Coronary artery (tissue), 2 donors: ENCODE results near the gene CARD19.

ENCODE experiments used
- DNase-seq: peaks from one replicate; pipeline ENCODE4 v3.0.0-alpha.2; 2017; ENCODE audit warnings: low spot score
- H3K27ac ChIP-seq, 2 donors: fragments of 200-600 bp; sonication (generic); one replicate each; pipeline ENCODE4 v1.5.1; 2016 to 2019
- H3K4me3 ChIP-seq: fragments of 200-600 bp; sonication (generic); 2 replicates; pipeline ENCODE4 v1.5.1; 2016; ENCODE audit warnings: mild to moderate bottlenecking, moderate library complexity
- TF ChIP-seq, protein P1 (sequence below): fragments of 200-600 bp; sonication (generic); IDR thresholded peaks from one replicate; pipeline ENCODE4 v1.5.1; 2019; ENCODE audit warnings: antibody characterized with exemption

CARD19 gene

DNA sequence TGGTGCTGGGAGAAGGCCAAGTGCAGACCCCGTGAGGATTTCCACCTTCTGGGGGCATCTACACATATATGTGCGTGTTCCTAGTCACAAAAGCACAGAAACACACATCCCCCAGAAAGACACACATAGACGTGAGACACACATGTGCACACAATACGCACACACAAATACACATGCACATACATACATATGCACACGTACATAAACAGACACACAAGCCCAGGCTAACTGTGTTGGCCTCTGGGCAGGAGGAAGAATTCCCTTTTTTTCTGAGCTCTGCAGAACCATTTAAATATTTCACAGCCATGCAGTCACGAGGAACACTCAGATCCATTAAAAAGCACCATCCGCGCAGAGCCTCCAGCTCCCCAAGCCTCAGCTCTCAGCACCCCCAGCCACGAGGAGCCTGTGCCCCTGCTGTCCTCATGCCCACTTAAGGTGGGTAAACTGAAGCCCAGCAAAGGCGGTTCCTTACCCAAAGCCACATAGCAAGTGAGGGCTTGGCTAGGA lies 32.8 kb downstream of the CARD19 start:
- H3K27ac ChIP-seq = peak overlapping the region in 1 of 2 donors; percentile 99
- DNase-seq = no peak
- H3K4me3 ChIP-seq = no peak overlapping the region
- TF ChIP-seq, protein P1, sequence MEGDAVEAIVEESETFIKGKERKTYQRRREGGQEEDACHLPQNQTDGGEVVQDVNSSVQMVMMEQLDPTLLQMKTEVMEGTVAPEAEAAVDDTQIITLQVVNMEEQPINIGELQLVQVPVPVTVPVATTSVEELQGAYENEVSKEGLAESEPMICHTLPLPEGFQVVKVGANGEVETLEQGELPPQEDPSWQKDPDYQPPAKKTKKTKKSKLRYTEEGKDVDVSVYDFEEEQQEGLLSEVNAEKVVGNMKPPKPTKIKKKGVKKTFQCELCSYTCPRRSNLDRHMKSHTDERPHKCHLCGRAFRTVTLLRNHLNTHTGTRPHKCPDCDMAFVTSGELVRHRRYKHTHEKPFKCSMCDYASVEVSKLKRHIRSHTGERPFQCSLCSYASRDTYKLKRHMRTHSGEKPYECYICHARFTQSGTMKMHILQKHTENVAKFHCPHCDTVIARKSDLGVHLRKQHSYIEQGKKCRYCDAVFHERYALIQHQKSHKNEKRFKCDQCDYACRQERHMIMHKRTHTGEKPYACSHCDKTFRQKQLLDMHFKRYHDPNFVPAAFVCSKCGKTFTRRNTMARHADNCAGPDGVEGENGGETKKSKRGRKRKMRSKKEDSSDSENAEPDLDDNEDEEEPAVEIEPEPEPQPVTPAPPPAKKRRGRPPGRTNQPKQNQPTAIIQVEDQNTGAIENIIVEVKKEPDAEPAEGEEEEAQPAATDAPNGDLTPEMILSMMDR = no peak

DNA sequence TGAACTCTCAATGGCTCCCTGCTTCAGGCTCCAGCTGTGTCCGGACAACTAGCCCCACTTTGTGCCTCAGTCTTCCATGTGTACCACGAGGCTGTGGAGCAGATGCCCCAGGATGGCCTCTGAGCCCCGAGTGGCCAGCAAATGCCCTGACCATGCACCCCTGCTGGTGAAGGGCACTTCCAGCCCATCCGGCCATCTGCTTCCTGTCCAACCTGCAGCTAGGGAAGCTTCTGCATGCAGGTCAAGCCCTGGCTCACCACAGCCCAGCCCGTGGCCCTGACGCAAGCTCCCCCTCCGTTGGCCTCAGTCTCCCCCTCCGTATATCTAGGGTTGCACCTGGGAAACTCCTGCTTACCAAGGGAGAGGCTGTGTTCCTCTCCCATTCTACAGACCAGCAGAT lies 33.3 kb downstream of the CARD19 start:
- H3K4me3 ChIP-seq = peak overlapping the region; percentile 83
- peak; percentile 74 for DNase-seq
- TF ChIP-seq, protein P1 = no peak
- H3K27ac ChIP-seq = peak overlapping the region in 1 of 2 donors; percentile 99

DNA sequence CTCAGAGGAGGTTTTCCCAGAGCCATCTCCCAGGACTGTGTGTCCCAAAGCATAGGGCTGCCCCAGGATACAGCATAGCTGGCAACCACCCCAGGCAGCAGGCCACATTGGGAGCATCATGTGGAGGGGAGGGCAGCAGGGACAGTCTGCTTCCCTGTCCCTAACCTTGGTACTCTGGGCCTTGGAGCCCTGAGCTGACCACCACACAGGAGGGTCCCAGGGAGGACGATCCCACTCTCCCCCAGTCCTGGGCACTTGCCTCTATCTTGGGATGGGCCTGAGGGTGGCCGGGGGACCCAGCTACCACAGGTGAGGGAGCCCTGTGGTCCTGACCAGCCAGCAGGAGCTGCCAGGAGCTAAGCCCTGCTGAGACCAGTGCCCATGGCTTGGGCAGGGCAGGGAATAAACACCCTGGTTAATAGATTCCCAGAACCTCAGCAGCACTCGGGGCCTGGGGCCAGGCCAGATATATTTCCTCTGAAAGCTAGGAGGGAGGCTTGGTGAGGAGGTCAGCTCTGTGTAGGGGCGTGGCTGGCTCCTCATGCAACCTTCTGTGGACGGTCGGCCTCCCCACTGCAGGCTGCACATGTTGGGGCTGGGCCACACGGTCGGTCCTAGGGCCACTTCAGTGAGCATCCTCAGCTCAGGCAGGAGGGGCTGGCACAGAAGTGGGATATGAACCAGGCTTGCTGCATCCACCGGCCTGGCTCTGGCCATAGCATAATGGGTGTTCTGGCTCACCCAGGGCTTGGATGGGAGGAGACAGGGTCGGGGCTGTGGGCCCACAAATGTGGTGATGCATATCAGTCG lies 33.9 kb downstream of the CARD19 start:
- peak overlapping the region; percentile 83 for H3K4me3 ChIP-seq
- peak overlapping the region in 1 of 2 donors; percentile 99 for H3K27ac ChIP-seq
- TF ChIP-seq, protein P1 = no peak
- DNase-seq = peak; percentile 69

DNA sequence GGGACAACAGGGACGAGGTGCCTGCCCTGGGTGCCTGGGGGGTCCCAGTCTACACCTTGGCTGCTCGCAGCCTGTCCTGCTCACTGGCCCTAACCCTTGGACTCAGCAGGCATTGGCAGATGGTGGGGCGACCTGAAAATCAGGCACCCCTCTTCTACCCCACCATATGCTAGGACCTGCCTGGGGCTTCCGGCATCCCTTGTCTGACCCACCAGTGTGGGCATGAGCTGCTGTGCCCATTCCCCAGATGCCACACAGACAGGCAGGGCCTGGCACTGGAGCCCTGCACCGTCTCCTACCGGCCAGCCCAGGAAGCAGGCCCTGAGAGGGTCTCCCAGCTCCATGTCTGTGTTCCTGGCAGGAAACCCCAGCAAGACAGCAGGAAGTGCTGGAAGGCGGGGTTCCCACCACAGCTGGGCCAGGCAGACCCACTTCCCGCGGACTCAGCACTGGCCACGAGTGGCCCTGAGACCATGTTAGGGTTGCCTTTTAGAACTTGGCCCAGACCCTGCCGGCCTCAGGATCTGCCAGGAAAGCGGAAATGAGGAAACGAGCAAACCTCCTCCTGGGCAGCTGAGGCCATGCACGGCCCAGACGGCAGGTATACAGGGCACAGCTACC lies 35.0 kb downstream of the CARD19 start:
- DNase-seq = no peak
- Histone ChIP-seq H3K27ac (peak overlapping the region; percentile 93 to 99), H3K4me3 (peak overlapping the region; percentile 83)
- TF ChIP-seq, protein P1 = no peak

GRCh38 chr9:93131599-93132286 lies 35.7 kb downstream of the CARD19 start:
- Histone ChIP-seq H3K27ac (peak overlapping the region; percentile 93 to 99), H3K4me3 (peak overlapping the region; percentile 83)
- TF ChIP-seq, protein P1 = no peak
- no peak for DNase-seq

DNA sequence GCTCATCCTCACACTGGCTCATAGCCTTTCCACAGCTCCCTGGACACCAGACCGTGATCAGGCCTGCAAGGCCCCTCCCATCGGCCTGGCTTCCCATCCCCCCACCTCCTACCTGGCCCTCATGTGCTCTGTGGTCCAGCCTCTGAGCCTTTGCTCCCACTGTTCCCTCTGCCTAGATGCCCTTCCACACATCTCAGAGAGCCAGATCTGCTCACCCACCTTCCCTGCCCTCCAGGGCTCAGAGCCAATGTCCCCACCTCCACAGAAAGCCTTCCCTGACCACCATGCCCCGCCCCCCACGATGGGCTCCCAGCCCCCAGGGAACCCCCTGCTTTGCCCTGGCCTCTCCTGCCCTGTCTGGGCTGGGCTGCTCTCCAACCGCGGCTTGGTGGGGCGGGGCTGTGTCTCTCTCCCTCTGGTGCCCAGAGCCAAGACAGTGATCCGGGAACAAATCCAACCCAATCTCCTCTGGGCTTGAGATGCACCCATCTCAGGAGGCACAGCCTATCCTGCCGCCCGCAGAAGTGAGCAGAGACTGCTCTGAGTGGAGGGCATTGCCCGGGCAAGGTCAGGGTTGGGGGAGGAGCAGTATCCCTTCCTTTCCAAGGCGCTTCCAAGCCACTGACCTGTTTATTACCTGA lies 36.4 kb downstream of the CARD19 start:
- TF ChIP-seq, protein P1 = no peak
- Histone ChIP-seq H3K27ac (peak overlapping the region; percentile 93 to 99), H3K4me3 (peak overlapping the region; percentile 83)
- DNase-seq = no peak
